ENCODE measurements around the gene LOX.

Gene LOX

DNA sequence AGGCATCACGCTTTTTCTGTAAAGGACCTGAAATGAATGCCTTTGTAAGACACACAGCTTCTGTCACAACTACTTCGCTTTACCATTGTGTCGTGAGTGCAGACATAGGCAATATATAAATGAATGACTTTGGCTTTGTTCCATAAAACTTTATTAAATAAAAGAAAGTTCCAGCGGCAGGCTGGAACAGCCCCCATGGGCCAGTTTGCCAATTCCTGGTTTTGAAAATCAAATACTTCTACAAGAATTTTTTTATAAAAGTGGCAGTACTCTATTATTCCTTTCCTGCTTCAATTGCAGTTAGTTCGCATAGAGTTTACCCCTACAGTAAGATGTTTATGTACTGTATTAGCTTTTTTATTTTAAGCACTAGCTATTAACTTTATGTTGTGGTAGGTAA lies 62.6 kb downstream of the LOX start:
- TF ChIP-seq, protein P1, sequence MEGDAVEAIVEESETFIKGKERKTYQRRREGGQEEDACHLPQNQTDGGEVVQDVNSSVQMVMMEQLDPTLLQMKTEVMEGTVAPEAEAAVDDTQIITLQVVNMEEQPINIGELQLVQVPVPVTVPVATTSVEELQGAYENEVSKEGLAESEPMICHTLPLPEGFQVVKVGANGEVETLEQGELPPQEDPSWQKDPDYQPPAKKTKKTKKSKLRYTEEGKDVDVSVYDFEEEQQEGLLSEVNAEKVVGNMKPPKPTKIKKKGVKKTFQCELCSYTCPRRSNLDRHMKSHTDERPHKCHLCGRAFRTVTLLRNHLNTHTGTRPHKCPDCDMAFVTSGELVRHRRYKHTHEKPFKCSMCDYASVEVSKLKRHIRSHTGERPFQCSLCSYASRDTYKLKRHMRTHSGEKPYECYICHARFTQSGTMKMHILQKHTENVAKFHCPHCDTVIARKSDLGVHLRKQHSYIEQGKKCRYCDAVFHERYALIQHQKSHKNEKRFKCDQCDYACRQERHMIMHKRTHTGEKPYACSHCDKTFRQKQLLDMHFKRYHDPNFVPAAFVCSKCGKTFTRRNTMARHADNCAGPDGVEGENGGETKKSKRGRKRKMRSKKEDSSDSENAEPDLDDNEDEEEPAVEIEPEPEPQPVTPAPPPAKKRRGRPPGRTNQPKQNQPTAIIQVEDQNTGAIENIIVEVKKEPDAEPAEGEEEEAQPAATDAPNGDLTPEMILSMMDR (IDR thresholded peaks at IDR 0.05; ENCODE audit: low read length, missing control alignments) = no peak
- no peak overlapping the region for H3K4me3 ChIP-seq (replicated peaks; ENCODE audit: low read depth, low read length)
- no peak for DNase-seq (ENCODE audit: low read depth)

DNA sequence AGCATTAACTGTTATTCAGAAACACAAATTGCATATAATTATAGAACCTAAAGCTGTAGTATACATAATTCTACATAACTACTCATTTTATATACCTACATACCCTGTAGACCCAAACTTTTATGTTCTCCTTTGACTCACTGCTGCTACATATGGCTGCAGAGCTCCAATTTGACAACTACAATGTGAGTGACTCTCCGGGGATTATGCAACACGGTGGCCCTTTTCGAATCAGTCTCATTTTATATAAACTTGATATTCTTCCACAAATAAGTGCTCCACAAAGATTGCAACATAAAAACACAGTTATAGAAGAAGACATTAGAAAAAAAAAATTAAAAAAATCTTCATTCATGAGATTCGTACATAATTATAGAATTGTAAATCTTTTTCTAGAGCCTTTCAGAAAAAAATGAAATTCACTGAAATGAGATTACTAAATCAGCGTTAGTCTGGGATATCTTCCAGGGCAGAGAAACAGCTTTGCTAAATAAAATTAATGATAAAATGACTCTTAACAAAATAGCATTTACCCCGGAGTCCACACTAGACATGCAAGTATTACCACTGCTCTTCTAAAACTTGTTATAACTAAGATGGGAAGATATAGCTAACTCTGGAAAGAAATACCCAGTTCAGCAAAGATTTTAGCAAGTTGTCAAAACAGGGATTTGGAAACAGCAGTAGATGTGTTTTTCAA lies 63.7 kb downstream of the LOX start:
- no peak overlapping the region for H3K4me3 ChIP-seq (replicated peaks; ENCODE audit: low read depth, low read length)
- DNase-seq (ENCODE audit: low read depth) = peak; percentile 33
- TF ChIP-seq, protein P1 (IDR thresholded peaks at IDR 0.05; ENCODE audit: low read length, missing control alignments) = no peak
